ENCODE results near the gene HOMER1. TPM values are rescaled to one million over a fixed set of nuclear protein-coding genes. Genes with fewer than 3 reads are reported as not detected.

Gene HOMER1
- total RNA-seq, 1 donor from 2014 or later, result 33.9 TPM

DNA sequence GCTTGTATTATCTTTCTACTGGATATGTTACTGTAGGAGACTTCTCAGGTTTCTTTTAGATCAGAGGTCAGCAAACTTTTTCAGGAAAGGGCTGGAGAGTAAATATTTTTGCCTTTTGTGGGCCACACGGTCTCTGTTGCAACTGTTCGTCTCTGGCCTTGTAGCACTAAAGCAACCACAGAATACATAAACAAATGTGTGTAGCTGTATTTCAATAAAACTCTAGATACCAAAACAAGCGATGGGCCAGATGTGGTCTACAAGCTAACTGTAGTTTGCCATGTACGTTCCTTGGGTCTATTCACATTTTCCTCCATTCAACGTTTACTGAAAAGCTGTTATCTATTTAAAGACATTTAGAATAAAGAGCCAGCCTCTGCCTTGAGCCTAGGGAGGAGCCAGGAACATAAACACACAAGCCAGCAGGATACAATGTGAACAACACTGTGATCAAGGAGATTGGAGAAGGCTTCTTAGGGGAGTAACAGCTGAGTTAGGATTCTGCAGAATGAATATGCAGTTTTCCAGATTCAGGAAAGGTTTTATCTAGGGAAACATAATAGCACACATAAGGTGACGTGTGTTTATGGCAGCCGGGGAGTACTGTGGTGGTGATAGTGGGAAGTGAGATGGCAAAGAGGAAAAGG is 33.0 kb upstream of the HOMER1 start:
- Histone ChIP-seq H3K27ac (ENCODE audit: low read depth, low read length) (peak overlapping the region; percentile 80), H3K9me3 (ENCODE audit: control insufficient read depth in 3 of 3, low read length in 3 of 3) (no peaks in the 10 kb centered on the region), H3K27me3 (ENCODE audit: control insufficient read depth in 3 of 3, insufficient read depth in 3 of 3, low read length in 3 of 3) (no peaks in the 10 kb centered on the region), H3K4me3 (ENCODE audit: low read length in 3 of 3) (peak overlapping the region in 2 of 3 donors; percentile 36 to 42), H3K36me3 (ENCODE audit: control insufficient read depth in 3 of 3, insufficient read depth in 3 of 3, low read length in 3 of 3) (no peaks in the 10 kb centered on the region), H3K4me1 (ENCODE audit: control insufficient read depth in 3 of 3, insufficient read depth in 3 of 3, low read length in 3 of 3) (peaks cover 10 to 13% (median 11%) of the 10 kb centered on the region in 3 donors), H3K9ac (ENCODE audit: low read depth in 1 of 3, low read length in 3 of 3) (peak overlapping the region; percentile 32 to 63 (median 58))

DNA sequence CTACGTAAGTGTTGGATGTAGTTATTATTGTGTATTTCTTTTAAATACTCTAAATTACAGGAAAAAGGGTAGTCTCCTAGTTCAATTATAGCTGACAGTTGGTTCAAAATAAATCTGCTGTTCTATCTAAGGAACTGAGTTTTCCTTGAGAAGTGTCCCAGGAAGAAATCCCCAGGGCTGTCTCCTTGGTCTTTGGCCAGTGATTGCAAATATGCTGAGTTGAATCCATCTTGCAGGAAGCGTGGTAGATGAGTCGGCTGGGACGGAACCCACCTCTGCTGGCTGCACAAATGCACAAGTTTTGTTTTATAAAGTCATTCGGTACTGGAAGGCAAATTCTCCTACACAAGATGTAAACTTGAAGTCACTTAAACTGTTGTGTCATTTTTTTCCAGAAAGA is 30.2 kb upstream of the HOMER1 start:
- H3K4me1 ChIP-seq (ENCODE audit: control insufficient read depth in 3 of 3, insufficient read depth in 3 of 3, low read length in 3 of 3), result peaks cover 10 to 13% (median 11%) of the 10 kb centered on the region in 3 donors
- no peaks in the 10 kb centered on the region for H3K36me3 ChIP-seq (ENCODE audit: control insufficient read depth in 3 of 3, insufficient read depth in 3 of 3, low read length in 3 of 3)
- H3K9me3 ChIP-seq (ENCODE audit: control insufficient read depth in 3 of 3, low read length in 3 of 3), result no peaks in the 10 kb centered on the region
- no peaks in the 10 kb centered on the region for H3K27me3 ChIP-seq (ENCODE audit: control insufficient read depth in 3 of 3, insufficient read depth in 3 of 3, low read length in 3 of 3)
- H3K9ac ChIP-seq (ENCODE audit: low read depth in 1 of 3, low read length in 3 of 3), result no peak overlapping the region
- H3K4me3 ChIP-seq (ENCODE audit: low read length in 3 of 3), result no peak overlapping the region
- H3K27ac ChIP-seq (ENCODE audit: low read depth, low read length), result no peak overlapping the region

DNA sequence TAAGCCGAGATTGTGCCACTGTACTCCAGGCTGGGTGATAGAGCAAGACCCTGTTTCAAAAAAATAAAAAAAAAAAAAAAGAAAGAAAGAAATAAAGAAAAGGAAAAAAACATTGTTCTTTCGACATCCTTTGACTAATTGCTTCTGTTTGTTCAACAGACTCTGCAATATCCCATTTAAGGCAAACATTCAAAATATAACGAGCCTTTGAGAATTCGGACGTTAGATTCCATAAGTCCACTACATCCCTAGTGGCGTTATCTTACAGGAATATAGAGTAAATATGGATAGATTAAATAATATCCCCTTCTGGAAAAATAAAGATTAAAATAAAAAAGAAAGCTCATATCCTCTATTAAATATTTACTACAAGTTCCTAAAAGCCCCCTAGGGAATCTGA is 27.0 kb upstream of the HOMER1 start:
- H3K9me3 ChIP-seq (ENCODE audit: control insufficient read depth in 3 of 3, low read length in 3 of 3), result no peaks in the 10 kb centered on the region
- H3K9ac ChIP-seq (ENCODE audit: low read depth in 1 of 3, low read length in 3 of 3), result no peak overlapping the region
- H3K27ac ChIP-seq (ENCODE audit: low read depth, low read length), result no peak overlapping the region
- H3K36me3 ChIP-seq (ENCODE audit: control insufficient read depth in 3 of 3, insufficient read depth in 3 of 3, low read length in 3 of 3), result no peaks in the 10 kb centered on the region
- H3K4me3 ChIP-seq (ENCODE audit: low read length in 3 of 3), result no peak overlapping the region
- peaks cover 0 to 3% (median 0%) of the 10 kb centered on the region in 3 donors for H3K4me1 ChIP-seq (ENCODE audit: control insufficient read depth in 3 of 3, insufficient read depth in 3 of 3, low read length in 3 of 3)
- H3K27me3 ChIP-seq (ENCODE audit: control insufficient read depth in 3 of 3, insufficient read depth in 3 of 3, low read length in 3 of 3), result no peaks in the 10 kb centered on the region

DNA sequence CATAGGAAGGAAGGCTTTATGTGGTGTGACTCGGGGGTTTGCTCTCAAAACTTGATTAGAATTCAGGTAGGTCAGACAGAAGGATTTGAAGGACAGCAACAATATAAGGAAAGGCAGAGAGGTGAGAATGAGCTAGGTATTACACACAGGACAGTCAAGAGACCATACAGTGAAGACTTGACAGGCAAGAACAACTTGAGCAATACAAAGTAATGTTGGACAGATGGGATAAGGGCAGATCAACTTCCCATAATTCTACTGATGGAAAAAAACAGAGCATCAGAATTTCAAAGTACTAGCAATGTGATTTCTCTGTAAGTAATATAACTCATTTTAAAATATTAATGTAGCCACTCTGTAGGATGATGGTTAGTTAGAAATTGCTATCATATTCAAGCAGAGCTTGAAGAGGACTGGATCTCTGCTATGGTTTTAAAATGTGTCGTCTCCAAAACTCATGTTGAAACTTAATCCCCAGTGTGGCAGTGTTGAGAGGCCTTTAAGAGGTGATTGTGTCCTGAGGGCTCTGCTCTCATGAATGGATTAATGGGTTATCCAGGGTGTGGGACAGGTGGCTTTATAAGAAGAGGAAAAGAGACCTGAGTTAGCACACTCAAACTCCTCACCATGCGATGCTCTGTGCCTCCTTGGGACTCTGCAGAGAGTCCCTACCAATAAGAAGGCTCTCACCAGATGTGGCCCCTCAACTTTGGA is 22.4 kb upstream of the HOMER1 start:
- H3K27me3 ChIP-seq (ENCODE audit: control insufficient read depth in 3 of 3, insufficient read depth in 3 of 3, low read length in 3 of 3), result no peaks in the 10 kb centered on the region
- no peaks in the 10 kb centered on the region for H3K4me1 ChIP-seq (ENCODE audit: control insufficient read depth in 3 of 3, insufficient read depth in 3 of 3, low read length in 3 of 3)
- no peaks in the 10 kb centered on the region for H3K36me3 ChIP-seq (ENCODE audit: control insufficient read depth in 3 of 3, insufficient read depth in 3 of 3, low read length in 3 of 3)
- H3K4me3 ChIP-seq (ENCODE audit: low read length in 3 of 3), result no peak overlapping the region
- no peak overlapping the region for H3K9ac ChIP-seq (ENCODE audit: low read depth in 1 of 3, low read length in 3 of 3)
- no peaks in the 10 kb centered on the region for H3K9me3 ChIP-seq (ENCODE audit: control insufficient read depth in 3 of 3, low read length in 3 of 3)
- no peak overlapping the region for H3K27ac ChIP-seq (ENCODE audit: low read depth, low read length)

DNA sequence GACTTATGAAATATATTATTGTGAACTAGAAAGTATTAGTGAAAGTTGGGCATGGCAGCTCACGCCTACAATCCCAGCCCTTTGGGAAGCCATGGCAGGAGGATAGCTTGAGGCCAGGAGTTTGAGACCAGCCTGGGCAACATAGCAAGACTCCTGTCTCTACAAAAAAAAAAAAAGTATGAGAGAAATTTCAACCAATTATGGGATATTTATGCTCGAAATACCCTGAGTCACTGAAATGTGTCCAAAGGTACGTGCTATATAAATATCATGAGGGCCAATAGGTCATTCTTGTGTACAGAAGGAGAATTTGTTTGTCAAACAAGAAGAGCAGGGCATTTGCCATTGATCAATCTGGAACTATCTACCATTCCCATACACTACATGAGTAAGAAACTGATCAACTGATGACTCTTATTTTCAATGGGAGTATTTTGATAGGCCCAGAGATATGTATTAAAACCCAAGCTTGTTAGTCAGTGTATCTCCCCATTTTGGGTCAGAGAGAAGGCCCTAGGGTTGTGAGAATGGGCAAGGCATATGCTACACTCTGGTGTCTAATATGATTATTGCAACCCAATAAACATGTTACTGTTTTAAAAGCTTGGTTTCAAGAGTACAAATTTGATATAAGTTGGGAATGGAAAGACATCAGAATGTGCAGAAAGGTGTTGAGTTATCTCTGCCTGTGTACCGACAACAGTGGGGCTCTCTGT is 21.7 kb upstream of the HOMER1 start:
- Histone ChIP-seq H3K4me1 (ENCODE audit: control insufficient read depth in 3 of 3, insufficient read depth in 3 of 3, low read length in 3 of 3) (no peaks in the 10 kb centered on the region), H3K36me3 (ENCODE audit: control insufficient read depth in 3 of 3, insufficient read depth in 3 of 3, low read length in 3 of 3) (no peaks in the 10 kb centered on the region), H3K4me3 (ENCODE audit: low read length in 3 of 3) (no peak overlapping the region), H3K27ac (ENCODE audit: low read depth, low read length) (no peak overlapping the region), H3K9me3 (ENCODE audit: control insufficient read depth in 3 of 3, low read length in 3 of 3) (no peaks in the 10 kb centered on the region), H3K27me3 (ENCODE audit: control insufficient read depth in 3 of 3, insufficient read depth in 3 of 3, low read length in 3 of 3) (no peaks in the 10 kb centered on the region), H3K9ac (ENCODE audit: low read depth in 1 of 3, low read length in 3 of 3) (no peak overlapping the region)

GRCh38 chr5:79529110-79529509 is 15.2 kb upstream of the HOMER1 start:
- Histone ChIP-seq H3K36me3 (ENCODE audit: control insufficient read depth in 3 of 3, insufficient read depth in 3 of 3, low read length in 3 of 3) (no peaks in the 10 kb centered on the region), H3K4me3 (ENCODE audit: low read length in 3 of 3) (no peak overlapping the region), H3K4me1 (ENCODE audit: control insufficient read depth in 3 of 3, insufficient read depth in 3 of 3, low read length in 3 of 3) (peaks cover 0 to 5% (median 4%) of the 10 kb centered on the region in 3 donors), H3K27me3 (ENCODE audit: control insufficient read depth in 3 of 3, insufficient read depth in 3 of 3, low read length in 3 of 3) (no peaks in the 10 kb centered on the region), H3K9ac (ENCODE audit: low read depth in 1 of 3, low read length in 3 of 3) (no peak overlapping the region), H3K9me3 (ENCODE audit: control insufficient read depth in 3 of 3, low read length in 3 of 3) (peaks cover 0 to 4% (median 2%) of the 10 kb centered on the region in 3 donors), H3K27ac (ENCODE audit: low read depth, low read length) (no peak overlapping the region)

DNA sequence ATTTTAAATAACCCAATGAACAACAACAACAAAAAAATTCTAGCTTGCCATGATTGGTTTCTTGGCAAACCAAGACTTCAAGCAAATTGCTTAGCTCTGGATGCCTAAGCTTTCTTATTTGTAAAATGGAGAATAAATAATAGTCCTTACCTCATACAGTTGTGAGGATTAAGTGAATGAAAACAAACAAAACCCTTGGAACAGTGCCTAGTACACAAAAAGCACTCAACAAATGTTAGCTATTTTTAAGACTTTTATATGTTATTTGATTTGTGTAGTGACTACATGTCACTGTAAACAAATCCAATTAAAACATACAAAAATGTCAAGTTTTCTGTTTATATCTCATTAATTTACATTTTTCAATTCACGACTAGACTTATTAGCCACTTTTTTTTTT is 13.5 kb upstream of the HOMER1 start:
- H3K9me3 ChIP-seq (ENCODE audit: control insufficient read depth in 3 of 3, low read length in 3 of 3), result peaks cover 0 to 4% (median 2%) of the 10 kb centered on the region in 3 donors
- H3K36me3 ChIP-seq (ENCODE audit: control insufficient read depth in 3 of 3, insufficient read depth in 3 of 3, low read length in 3 of 3), result no peaks in the 10 kb centered on the region
- no peak overlapping the region for H3K27ac ChIP-seq (ENCODE audit: low read depth, low read length)
- peaks cover 0 to 5% (median 4%) of the 10 kb centered on the region in 3 donors for H3K4me1 ChIP-seq (ENCODE audit: control insufficient read depth in 3 of 3, insufficient read depth in 3 of 3, low read length in 3 of 3)
- no peak overlapping the region for H3K9ac ChIP-seq (ENCODE audit: low read depth in 1 of 3, low read length in 3 of 3)
- H3K27me3 ChIP-seq (ENCODE audit: control insufficient read depth in 3 of 3, insufficient read depth in 3 of 3, low read length in 3 of 3), result no peaks in the 10 kb centered on the region
- H3K4me3 ChIP-seq (ENCODE audit: low read length in 3 of 3), result no peak overlapping the region

DNA sequence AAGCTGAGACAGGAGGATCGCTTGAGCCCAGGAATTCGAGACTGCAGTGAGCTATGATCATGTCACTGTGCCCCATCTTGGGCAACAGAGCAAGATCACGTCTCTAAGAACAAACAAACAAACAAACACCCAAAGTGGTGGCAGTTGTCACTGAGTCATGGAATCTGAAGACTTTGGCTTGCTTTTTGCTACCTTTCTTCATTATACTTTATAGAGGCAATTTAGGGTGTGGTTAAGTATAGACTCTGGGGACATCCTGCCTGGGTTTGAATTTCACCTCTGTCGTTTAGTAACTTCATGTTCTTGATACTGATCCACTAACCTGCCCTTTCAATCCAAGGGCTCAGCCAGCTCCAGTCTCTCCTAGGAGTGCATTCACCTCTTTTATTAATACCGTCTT is 13.0 kb upstream of the HOMER1 start:
- peaks cover 0 to 4% (median 2%) of the 10 kb centered on the region in 3 donors for H3K9me3 ChIP-seq (ENCODE audit: control insufficient read depth in 3 of 3, low read length in 3 of 3)
- H3K4me3 ChIP-seq (ENCODE audit: low read length in 3 of 3), result no peak overlapping the region
- H3K4me1 ChIP-seq (ENCODE audit: control insufficient read depth in 3 of 3, insufficient read depth in 3 of 3, low read length in 3 of 3), result peaks cover 0 to 5% (median 4%) of the 10 kb centered on the region in 3 donors
- H3K36me3 ChIP-seq (ENCODE audit: control insufficient read depth in 3 of 3, insufficient read depth in 3 of 3, low read length in 3 of 3), result no peaks in the 10 kb centered on the region
- H3K27ac ChIP-seq (ENCODE audit: low read depth, low read length), result no peak overlapping the region
- no peak overlapping the region for H3K9ac ChIP-seq (ENCODE audit: low read depth in 1 of 3, low read length in 3 of 3)
- H3K27me3 ChIP-seq (ENCODE audit: control insufficient read depth in 3 of 3, insufficient read depth in 3 of 3, low read length in 3 of 3), result no peaks in the 10 kb centered on the region

GRCh38 chr5:79526493-79526892 is 12.6 kb upstream of the HOMER1 start:
- Histone ChIP-seq H3K27me3 (ENCODE audit: control insufficient read depth in 3 of 3, insufficient read depth in 3 of 3, low read length in 3 of 3) (no peaks in the 10 kb centered on the region), H3K9me3 (ENCODE audit: control insufficient read depth in 3 of 3, low read length in 3 of 3) (peaks cover 0 to 4% (median 2%) of the 10 kb centered on the region in 3 donors)

GRCh38 chr5:79521156-79521555 is 7.2 kb upstream of the HOMER1 start:
- Histone ChIP-seq H3K27me3 (ENCODE audit: control insufficient read depth in 3 of 3, insufficient read depth in 3 of 3, low read length in 3 of 3) (no peaks in the 10 kb centered on the region), H3K4me3 (ENCODE audit: low read length in 3 of 3) (no peak overlapping the region), H3K9me3 (ENCODE audit: control insufficient read depth in 3 of 3, low read length in 3 of 3) (peaks cover 0 to 4% (median 0%) of the 10 kb centered on the region in 3 donors), H3K4me1 (ENCODE audit: control insufficient read depth in 3 of 3, insufficient read depth in 3 of 3, low read length in 3 of 3) (no peaks in the 10 kb centered on the region), H3K27ac (ENCODE audit: low read depth, low read length) (no peak overlapping the region), H3K36me3 (ENCODE audit: control insufficient read depth in 3 of 3, insufficient read depth in 3 of 3, low read length in 3 of 3) (no peaks in the 10 kb centered on the region), H3K9ac (ENCODE audit: low read depth in 1 of 3, low read length in 3 of 3) (no peak overlapping the region)

More at GRCh38 chr5:79526493-79526892, 12.6 kb upstream of the HOMER1 start:
- Histone ChIP-seq H3K4me3 (ENCODE audit: low read length in 3 of 3) (no peak overlapping the region), H3K27ac (ENCODE audit: low read depth, low read length) (no peak overlapping the region), H3K9ac (ENCODE audit: low read depth in 1 of 3, low read length in 3 of 3) (no peak overlapping the region), H3K4me1 (ENCODE audit: control insufficient read depth in 3 of 3, insufficient read depth in 3 of 3, low read length in 3 of 3) (peaks cover 0 to 5% (median 4%) of the 10 kb centered on the region in 3 donors), H3K36me3 (ENCODE audit: control insufficient read depth in 3 of 3, insufficient read depth in 3 of 3, low read length in 3 of 3) (no peaks in the 10 kb centered on the region)

All from skeletal muscle tissue (tissue), 4 donors.